Loucy (cell line): ENCODE data around the gene INSR.

Experiments
- EZH2phosphoT487 ChIP-seq: fragments of 200-600 bp; IDR thresholded peaks from 2 replicates; pipeline ENCODE4 v1.6.1; 2018; ENCODE audit warnings: antibody characterized with exemption, mild to moderate bottlenecking, moderate library complexity, borderline replicate concordance
- TF ChIP-seq, protein P1 (sequence below): fragments of 200-600 bp; sonication (generic); conservative IDR thresholded peaks from 2 replicates; pipeline ENCODE4 v1.5.1; 2014; ENCODE audit warnings: mild to moderate bottlenecking, antibody characterized with exemption, low read length

DNA sequence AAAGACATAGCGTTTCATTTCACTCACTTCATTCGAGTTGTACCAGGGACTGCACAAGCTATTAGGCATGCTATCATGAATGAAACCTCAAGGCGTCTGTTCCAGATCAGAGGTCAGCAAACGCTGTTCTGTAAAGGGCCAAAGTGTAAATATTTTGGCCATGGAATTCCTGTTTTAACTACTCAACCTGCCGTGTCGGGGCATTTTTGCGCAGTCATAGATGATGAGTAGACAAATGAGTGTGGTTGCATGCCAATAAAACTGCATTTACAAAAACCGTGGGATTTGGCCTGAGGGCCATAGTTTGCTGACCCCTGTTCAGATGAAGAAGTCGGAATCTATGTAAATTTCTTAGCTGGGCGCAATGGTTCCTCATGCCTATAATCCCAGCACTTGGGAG lies 6.5 kb downstream of the INSR start:
- TF ChIP-seq, protein P1, sequence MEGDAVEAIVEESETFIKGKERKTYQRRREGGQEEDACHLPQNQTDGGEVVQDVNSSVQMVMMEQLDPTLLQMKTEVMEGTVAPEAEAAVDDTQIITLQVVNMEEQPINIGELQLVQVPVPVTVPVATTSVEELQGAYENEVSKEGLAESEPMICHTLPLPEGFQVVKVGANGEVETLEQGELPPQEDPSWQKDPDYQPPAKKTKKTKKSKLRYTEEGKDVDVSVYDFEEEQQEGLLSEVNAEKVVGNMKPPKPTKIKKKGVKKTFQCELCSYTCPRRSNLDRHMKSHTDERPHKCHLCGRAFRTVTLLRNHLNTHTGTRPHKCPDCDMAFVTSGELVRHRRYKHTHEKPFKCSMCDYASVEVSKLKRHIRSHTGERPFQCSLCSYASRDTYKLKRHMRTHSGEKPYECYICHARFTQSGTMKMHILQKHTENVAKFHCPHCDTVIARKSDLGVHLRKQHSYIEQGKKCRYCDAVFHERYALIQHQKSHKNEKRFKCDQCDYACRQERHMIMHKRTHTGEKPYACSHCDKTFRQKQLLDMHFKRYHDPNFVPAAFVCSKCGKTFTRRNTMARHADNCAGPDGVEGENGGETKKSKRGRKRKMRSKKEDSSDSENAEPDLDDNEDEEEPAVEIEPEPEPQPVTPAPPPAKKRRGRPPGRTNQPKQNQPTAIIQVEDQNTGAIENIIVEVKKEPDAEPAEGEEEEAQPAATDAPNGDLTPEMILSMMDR: no peak
- no peak for TF ChIP-seq EZH2phosphoT487
